ENCODE measurements around the gene FYN. TPM values are rescaled to one million over a fixed set of nuclear protein-coding genes. Genes with fewer than 3 reads are reported as not detected.
"Not testable (repeated sequence)": the region's sequence is repeated elsewhere in the genome, so short reads cannot be mapped to it uniquely, and the experiment has no call there.

FYN gene
- total and polyA plus RNA-seq, 2 of the 8 experiments (the other 6 are each of a cell fraction or from before 2014, with no cell fraction given): 46.8 to 97.2 TPM

- H3K79me2 ChIP-seq (ENCODE audit: control insufficient read depth in 1 of 2, insufficient read depth in 2 of 2, low read length in 2 of 2); H3K27ac ChIP-seq (ENCODE audit: low read depth, low read length); CTCF ChIA-PET (ENCODE audit: partially characterized antibody); H3K23me2 ChIP-seq (ENCODE audit: low read depth, low read length); H2BK15ac ChIP-seq (ENCODE audit: low read length); H3K27me3 ChIP-seq (replicated peaks in 1 of 4; ENCODE audit: control insufficient read depth in 3 of 4, extremely low read depth in 1 of 4, insufficient read depth in 3 of 4, low read length in 3 of 4); H4K5ac ChIP-seq (ENCODE audit: insufficient read length, low read depth, low read length); H3K23ac ChIP-seq (ENCODE audit: insufficient read length); H2BK5ac ChIP-seq (ENCODE audit: low read depth, low read length); H3K79me1 ChIP-seq (ENCODE audit: low read depth, low read length); H2BK120ac ChIP-seq (replicated peaks; ENCODE audit: low read depth, low read length); H3K9ac ChIP-seq (replicated peaks in 1 of 4; ENCODE audit: extremely low read depth in 1 of 4, low read depth in 3 of 4, low read length in 3 of 4); H2BK20ac ChIP-seq (ENCODE audit: low read length); H3K9me3 ChIP-seq (ENCODE audit: insufficient read depth in 2 of 2, low read depth in 1 of 2, low read length in 1 of 2); H4K91ac ChIP-seq (replicated peaks; ENCODE audit: insufficient read length, low read length); DNase-seq (ENCODE audit: low read depth in 1 of 2, low spot score in 2 of 2); H3K14ac ChIP-seq (ENCODE audit: insufficient read length); H3K4ac ChIP-seq (replicated peaks; ENCODE audit: insufficient read length, low read depth, low read length); H4K20me1 ChIP-seq (replicated peaks in 1 of 2; ENCODE audit: control insufficient read depth in 1 of 2, insufficient read depth in 2 of 2, low read length in 2 of 2); FAIRE-seq; H2BK12ac ChIP-seq (ENCODE audit: low read depth, low read length); H3K4me3 ChIP-seq (ENCODE audit: extremely low read depth in 1 of 4, insufficient read depth in 2 of 4, low read depth in 3 of 4, low read length in 4 of 4); H3K4me1 ChIP-seq (replicated peaks in 1 of 4; ENCODE audit: control insufficient read depth in 3 of 4, insufficient read depth in 4 of 4, low read length in 3 of 4); POLR2A ChIA-PET (ENCODE audit: partially characterized antibody); H3K36me3 ChIP-seq (ENCODE audit: control insufficient read depth in 2 of 4, insufficient read depth in 4 of 4, low read length in 3 of 4); H2AFZ ChIP-seq (ENCODE audit: low read length); H3K18ac ChIP-seq (ENCODE audit: extremely low read depth, low read length); H3K4me2 ChIP-seq (ENCODE audit: insufficient read depth in 1 of 2, low read depth in 2 of 2, low read length in 2 of 2); H2AK5ac ChIP-seq (ENCODE audit: low read depth, low read length); H4K8ac ChIP-seq (ENCODE audit: extremely low read depth, insufficient read depth, low read length); H3K56ac ChIP-seq (replicated peaks; ENCODE audit: insufficient read length, low read depth, low read length): not testable (repeated sequence)
- 96% methylated on average over 2 of the region's 2 CpGs; no CpG with 5 or more reads in 1 of the 2 experiments for WGBS, 2 experiments (ENCODE audit: extremely low coverage in 1 of 2, insufficient coverage in 1 of 2, insufficient read length in 1 of 2, insufficient replicate concordance in 2 of 2, low coverage in 1 of 2, low lambda C conversion rate in 2 of 2, missing lambda C conversion rate in 1 of 2)
These were observed 87.1 kb downstream of the FYN start for GRCh38 chr6:111786151-111786550.
